ENCODE results near the gene DMD. TPM values are rescaled to one million over a fixed set of nuclear protein-coding genes. Genes with fewer than 3 reads are reported as not detected.

The DMD gene
- total and polyA plus RNA-seq, 2 of the 8 experiments (the other 6 are each of a cell fraction or from before 2014, with no cell fraction given) = 4.8 to 7.4 TPM

GRCh38 chrX:33175201-33175600, 36.1 kb downstream of the DMD start:
- no peak overlapping the region for H3K27ac ChIP-seq (ENCODE audit: low read depth, low read length)
- no peaks in the 10 kb centered on the region for H3K4me1 ChIP-seq (replicated peaks in 1 of 4; ENCODE audit: control insufficient read depth in 3 of 4, insufficient read depth in 4 of 4, low read length in 3 of 4)
- H3K4me3 ChIP-seq (ENCODE audit: extremely low read depth in 1 of 4, insufficient read depth in 2 of 4, low read depth in 3 of 4, low read length in 4 of 4) = no peak overlapping the region
- H2AFZ ChIP-seq (ENCODE audit: low read length) = no peak overlapping the region
- H3K9ac ChIP-seq (replicated peaks in 1 of 4; ENCODE audit: extremely low read depth in 1 of 4, low read depth in 3 of 4, low read length in 3 of 4) = no peak overlapping the region
- H2BK20ac ChIP-seq (ENCODE audit: low read length) = no peak overlapping the region
- no peak overlapping the region for H2BK5ac ChIP-seq (ENCODE audit: low read depth, low read length)
- no peak overlapping the region for H4K8ac ChIP-seq (ENCODE audit: extremely low read depth, insufficient read depth, low read length)
- H3K23ac ChIP-seq (ENCODE audit: insufficient read length) = no peak overlapping the region
- no peak overlapping the region for H4K5ac ChIP-seq (ENCODE audit: insufficient read length, low read depth, low read length)
- H3K18ac ChIP-seq (ENCODE audit: extremely low read depth, low read length) = no peak overlapping the region
- H3K79me1 ChIP-seq (ENCODE audit: low read depth, low read length) = no peaks in the 10 kb centered on the region
- H3K4ac ChIP-seq (replicated peaks; ENCODE audit: insufficient read length, low read depth, low read length) = no peak overlapping the region
- H3K9me3 ChIP-seq (ENCODE audit: insufficient read depth in 2 of 2, low read depth in 1 of 2, low read length in 1 of 2) = no peaks in the 10 kb centered on the region
- no peaks in the 10 kb centered on the region for H3K27me3 ChIP-seq (replicated peaks in 1 of 4; ENCODE audit: control insufficient read depth in 3 of 4, extremely low read depth in 1 of 4, insufficient read depth in 3 of 4, low read length in 3 of 4)
- FAIRE-seq (no peak), DNase-seq (ENCODE audit: low read depth in 1 of 2, low spot score in 2 of 2) (no peak)
- no peak overlapping the region for H4K91ac ChIP-seq (replicated peaks; ENCODE audit: insufficient read length, low read length)
- H3K4me2 ChIP-seq (ENCODE audit: insufficient read depth in 1 of 2, low read depth in 2 of 2, low read length in 2 of 2) = no peak overlapping the region
- H2BK120ac ChIP-seq (replicated peaks; ENCODE audit: low read depth, low read length) = no peak overlapping the region
- no peak overlapping the region for H3K14ac ChIP-seq (ENCODE audit: insufficient read length)
- H2BK12ac ChIP-seq (ENCODE audit: low read depth, low read length) = no peak overlapping the region
- ChIA-PET POLR2A (ENCODE audit: partially characterized antibody) (no interaction called here), CTCF (ENCODE audit: partially characterized antibody) (no interaction called here)
- no peaks in the 10 kb centered on the region for H4K20me1 ChIP-seq (replicated peaks in 1 of 2; ENCODE audit: control insufficient read depth in 1 of 2, insufficient read depth in 2 of 2, low read length in 2 of 2)
- H3K56ac ChIP-seq (replicated peaks; ENCODE audit: insufficient read length, low read depth, low read length) = no peak overlapping the region
- whole genome bisulfite sequencing, 2 experiments (ENCODE audit: extremely low coverage in 1 of 2, insufficient coverage in 1 of 2, insufficient read length in 1 of 2, insufficient replicate concordance in 2 of 2, low coverage in 1 of 2, low lambda C conversion rate in 2 of 2, missing lambda C conversion rate in 1 of 2) = 91% methylated on average over 1 of the region's 1 CpG; no CpG with 5 or more reads in 1 of the 2 experiments
- no peak overlapping the region for H2BK15ac ChIP-seq (ENCODE audit: low read length)
- H2AK5ac ChIP-seq (ENCODE audit: low read depth, low read length) = no peak overlapping the region
- no peaks in the 10 kb centered on the region for H3K79me2 ChIP-seq (ENCODE audit: control insufficient read depth in 1 of 2, insufficient read depth in 2 of 2, low read length in 2 of 2)
- H3K36me3 ChIP-seq (ENCODE audit: control insufficient read depth in 2 of 4, insufficient read depth in 4 of 4, low read length in 3 of 4) = no peaks in the 10 kb centered on the region
- H3K23me2 ChIP-seq (ENCODE audit: low read depth, low read length) = no peaks in the 10 kb centered on the region
- TF ChIP-seq POLR2AphosphoS5 (IDR thresholded peaks at IDR 0.05; ENCODE audit: low read depth, low read length) (no peak), SP1 (IDR thresholded peaks at IDR 0.05; ENCODE audit: low read depth, low read length) (no peak), TAF1 (IDR thresholded peaks at IDR 0.05; ENCODE audit: low read depth, low read length) (no peak), MAX (IDR thresholded peaks at IDR 0.05) (no peak), CREB1 (IDR thresholded peaks at IDR 0.05) (no peak), NRF1 (IDR thresholded peaks at IDR 0.05; ENCODE audit: low read depth, low read length) (no peak), ATF3 (IDR thresholded peaks at IDR 0.05; ENCODE audit: insufficient read depth, low read depth, low read length) (no peak), BRCA1 (IDR thresholded peaks at IDR 0.05; ENCODE audit: low read depth, low read length) (no peak), BACH1 (IDR thresholded peaks at IDR 0.05; ENCODE audit: low read length) (no peak), CTBP2 (IDR thresholded peaks at IDR 0.05; ENCODE audit: borderline replicate concordance, insufficient read depth, insufficient read length, low read length) (no peak), TEAD4 (IDR thresholded peaks at IDR 0.05; ENCODE audit: low read depth, low read length) (no peak), E2F6 (IDR thresholded peaks at IDR 0.05) (no peak), GTF2F1 (IDR thresholded peaks at IDR 0.05; ENCODE audit: borderline replicate concordance, low read depth, low read length) (no peak)

Measured in H1 (cell line).